ENCODE results near the gene EIF4EBP3.

EIF4EBP3 gene

DNA sequence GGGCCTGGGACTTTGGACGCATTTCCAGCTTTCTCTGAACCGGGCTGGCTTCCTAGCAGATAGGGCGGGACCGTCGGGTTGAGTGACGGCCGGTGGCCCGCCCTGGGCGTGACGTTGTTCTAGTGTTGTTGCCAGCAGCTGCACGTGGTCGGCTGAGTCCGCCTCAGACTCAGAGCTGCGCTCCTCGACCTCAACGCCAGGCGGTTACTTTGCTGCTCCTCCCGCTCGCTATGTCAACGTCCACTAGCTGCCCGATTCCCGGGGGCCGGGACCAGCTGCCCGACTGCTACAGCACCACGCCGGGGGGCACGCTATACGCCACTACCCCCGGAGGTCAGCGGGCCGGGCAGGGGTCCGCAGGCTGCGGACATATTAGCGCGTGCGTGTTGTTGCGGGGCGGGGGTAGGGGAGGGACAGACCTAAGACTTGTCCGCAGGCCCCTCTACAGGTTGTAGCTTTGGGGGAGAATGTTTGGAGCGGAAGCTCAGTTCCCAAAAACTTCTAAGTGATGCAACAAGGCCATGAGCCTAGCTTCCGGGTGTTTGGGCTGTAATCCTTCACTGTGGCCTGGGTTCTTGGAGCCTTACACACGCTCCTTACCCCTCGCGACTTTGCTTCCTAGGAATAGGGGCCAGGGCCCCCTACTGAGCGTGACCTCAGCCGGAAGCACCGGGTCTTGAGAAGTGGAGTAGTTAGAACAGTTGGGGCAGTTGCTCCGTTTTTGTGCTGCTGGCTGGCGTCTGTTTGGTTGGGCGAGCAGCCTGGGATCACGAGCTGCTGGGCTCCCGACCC is at the start of gene EIF4EBP3:
TSS of gene EIF4EBP3 (plus strand) at position 155 of the 792 bp plus-strand sequence. CDS start at position 231, 76 bp downstream.
- DNase-seq (ENCODE audit: low read depth), result peak; percentile 98
- peak within 1 kb of the TSS; percentile 51 for H3K4me3 ChIP-seq (replicated peaks; ENCODE audit: low read depth, low read length)
- TF ChIP-seq, protein P1, sequence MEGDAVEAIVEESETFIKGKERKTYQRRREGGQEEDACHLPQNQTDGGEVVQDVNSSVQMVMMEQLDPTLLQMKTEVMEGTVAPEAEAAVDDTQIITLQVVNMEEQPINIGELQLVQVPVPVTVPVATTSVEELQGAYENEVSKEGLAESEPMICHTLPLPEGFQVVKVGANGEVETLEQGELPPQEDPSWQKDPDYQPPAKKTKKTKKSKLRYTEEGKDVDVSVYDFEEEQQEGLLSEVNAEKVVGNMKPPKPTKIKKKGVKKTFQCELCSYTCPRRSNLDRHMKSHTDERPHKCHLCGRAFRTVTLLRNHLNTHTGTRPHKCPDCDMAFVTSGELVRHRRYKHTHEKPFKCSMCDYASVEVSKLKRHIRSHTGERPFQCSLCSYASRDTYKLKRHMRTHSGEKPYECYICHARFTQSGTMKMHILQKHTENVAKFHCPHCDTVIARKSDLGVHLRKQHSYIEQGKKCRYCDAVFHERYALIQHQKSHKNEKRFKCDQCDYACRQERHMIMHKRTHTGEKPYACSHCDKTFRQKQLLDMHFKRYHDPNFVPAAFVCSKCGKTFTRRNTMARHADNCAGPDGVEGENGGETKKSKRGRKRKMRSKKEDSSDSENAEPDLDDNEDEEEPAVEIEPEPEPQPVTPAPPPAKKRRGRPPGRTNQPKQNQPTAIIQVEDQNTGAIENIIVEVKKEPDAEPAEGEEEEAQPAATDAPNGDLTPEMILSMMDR (IDR thresholded peaks at IDR 0.05; ENCODE audit: low read length, missing control alignments), result peak; percentile 59

DNA sequence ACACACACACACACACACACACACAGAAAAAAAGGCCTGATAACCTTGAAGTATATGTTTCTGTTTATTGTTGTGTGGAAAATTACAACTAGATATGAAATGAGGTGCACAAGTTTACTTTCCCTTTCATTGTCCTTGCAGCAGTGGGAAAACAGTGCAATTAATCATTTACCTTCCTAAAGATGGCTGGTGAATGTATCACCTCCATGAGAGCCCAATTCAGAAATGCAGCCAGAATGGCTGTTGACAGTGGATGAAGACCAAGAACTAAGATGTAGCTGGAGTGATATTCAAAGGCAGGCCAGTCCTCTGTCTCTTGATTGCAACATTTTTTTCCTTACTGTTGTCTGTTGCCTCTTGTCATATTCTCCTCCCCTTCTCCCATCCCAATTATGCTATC is 49.6 kb upstream of the EIF4EBP3 start:
- no peak for DNase-seq (ENCODE audit: low read depth)
- TF ChIP-seq, protein P1 (IDR thresholded peaks at IDR 0.05; ENCODE audit: low read length, missing control alignments), result no peak
- H3K4me3 ChIP-seq (replicated peaks; ENCODE audit: low read depth, low read length), result no peak overlapping the region

DNA sequence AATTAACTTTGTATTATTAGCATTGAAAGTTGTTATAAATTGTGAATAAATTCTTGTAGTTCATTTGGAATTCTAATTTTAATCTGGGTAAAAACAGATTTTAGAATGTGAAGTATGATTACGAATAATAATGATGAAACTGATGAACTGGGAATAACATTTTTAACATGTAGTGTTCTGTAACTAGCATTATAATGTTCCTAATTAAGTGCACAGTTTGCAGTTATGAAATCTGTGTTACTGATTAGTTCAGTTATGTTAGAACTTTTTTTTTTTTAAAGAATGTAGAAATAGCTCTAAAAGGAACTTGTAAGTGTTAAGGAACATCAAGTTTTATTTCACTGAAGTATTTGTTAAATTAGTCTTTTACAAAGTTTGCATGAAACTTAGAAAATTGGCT is 48.9 kb upstream of the EIF4EBP3 start:
- TF ChIP-seq, protein P1 (IDR thresholded peaks at IDR 0.05; ENCODE audit: low read length, missing control alignments), result no peak
- H3K4me3 ChIP-seq (replicated peaks; ENCODE audit: low read depth, low read length), result no peak overlapping the region
- DNase-seq (ENCODE audit: low read depth), result no peak

DNA sequence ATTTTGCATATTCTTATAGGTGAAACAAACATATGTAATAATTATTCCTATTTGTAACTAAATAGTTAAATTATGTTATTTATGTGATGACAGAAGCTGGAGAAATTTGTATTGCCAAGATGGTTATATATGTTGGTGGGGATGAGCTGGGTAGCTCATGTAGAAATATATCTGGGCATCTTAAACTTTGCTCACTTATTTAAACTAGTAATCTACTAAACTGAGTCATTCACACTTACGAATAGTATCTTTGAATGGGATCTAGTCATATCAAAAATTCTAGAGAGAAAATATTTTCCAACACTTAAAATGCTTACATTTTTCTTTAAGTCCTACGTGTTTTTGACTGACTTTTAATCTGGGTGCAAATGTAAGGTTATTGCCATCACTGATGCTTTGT is 44.6 kb upstream of the EIF4EBP3 start:
- no peak for DNase-seq (ENCODE audit: low read depth)

DNA sequence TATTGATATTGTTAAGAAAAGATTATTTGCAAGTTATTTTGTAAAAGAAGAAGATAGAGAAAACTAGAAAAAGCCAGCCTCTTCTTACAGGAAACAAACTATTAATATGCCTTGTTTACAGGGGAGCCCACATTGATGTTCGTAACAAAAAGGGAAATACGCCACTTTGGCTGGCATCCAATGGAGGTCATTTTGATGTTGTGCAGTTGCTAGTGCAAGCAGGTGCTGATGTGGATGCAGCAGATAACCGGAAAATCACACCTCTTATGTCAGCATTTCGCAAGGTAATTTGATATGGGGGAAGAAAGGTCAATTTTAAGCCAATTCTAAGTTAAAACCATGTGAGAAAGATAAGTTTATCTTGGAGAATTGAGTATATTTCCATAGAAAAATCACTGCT is 37.6 kb upstream of the EIF4EBP3 start:
- H3K4me3 ChIP-seq (replicated peaks; ENCODE audit: low read depth, low read length), result no peak overlapping the region
- TF ChIP-seq, protein P1 (IDR thresholded peaks at IDR 0.05; ENCODE audit: low read length, missing control alignments), result no peak
- no peak for DNase-seq (ENCODE audit: low read depth)

More for the DNA sequence above, 44.6 kb upstream of the EIF4EBP3 start:
- no peak overlapping the region for H3K4me3 ChIP-seq (replicated peaks; ENCODE audit: low read depth, low read length)
- TF ChIP-seq, protein P1 (IDR thresholded peaks at IDR 0.05; ENCODE audit: low read length, missing control alignments), result no peak

DNA sequence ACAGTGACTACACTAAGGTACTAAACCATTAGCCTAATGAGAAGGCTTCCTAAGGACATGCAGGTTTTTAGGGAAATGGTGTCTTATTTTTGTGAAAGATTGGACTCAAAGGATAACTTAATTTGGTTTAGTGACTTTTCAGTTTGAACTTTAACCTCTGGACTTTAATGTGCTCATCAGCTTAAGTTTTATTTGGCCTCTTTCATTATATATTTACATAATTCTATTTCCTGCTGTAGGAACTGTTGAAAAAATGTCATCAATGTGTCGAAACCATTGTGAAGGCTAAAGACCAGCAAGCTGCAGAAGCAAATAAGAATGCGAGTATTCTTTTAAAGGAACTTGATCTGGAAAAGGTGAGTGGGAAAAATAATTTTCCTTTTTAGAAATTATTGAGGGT is 34.3 kb upstream of the EIF4EBP3 start:
- TF ChIP-seq, protein P1 (IDR thresholded peaks at IDR 0.05; ENCODE audit: low read length, missing control alignments), result no peak
- DNase-seq (ENCODE audit: low read depth), result no peak
- no peak overlapping the region for H3K4me3 ChIP-seq (replicated peaks; ENCODE audit: low read depth, low read length)

DNA sequence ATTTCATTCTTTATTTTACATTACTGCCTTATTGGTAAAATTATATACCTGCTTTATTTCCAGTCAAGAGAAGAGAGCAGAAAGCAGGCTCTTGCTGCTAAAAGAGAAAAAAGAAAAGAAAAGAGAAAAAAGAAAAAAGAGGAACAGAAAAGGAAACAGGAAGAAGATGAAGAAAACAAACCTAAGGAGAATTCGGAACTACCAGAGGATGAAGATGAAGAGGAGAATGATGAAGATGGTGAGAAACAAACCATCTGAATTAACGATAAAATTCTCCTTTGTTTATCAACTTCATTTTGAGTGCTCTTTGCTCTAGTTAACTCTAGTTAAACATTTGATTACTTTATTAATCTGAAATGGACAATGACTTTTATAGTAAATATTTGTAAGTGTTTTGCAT is 23.5 kb upstream of the EIF4EBP3 start:
- no peak overlapping the region for H3K4me3 ChIP-seq (replicated peaks; ENCODE audit: low read depth, low read length)
- no peak for DNase-seq (ENCODE audit: low read depth)
- TF ChIP-seq, protein P1 (IDR thresholded peaks at IDR 0.05; ENCODE audit: low read length, missing control alignments), result no peak

All from fibroblast of pulmonary artery (primary cell).